HepG2 (cell line): ENCODE data around the gene ZNF185. TPM values are rescaled to one million over a fixed set of nuclear protein-coding genes. Genes with fewer than 3 reads are reported as not detected.

Experiments
- ATAC-seq: fragments of 200-7000 bp; cut with Tn5 transposase; 3 replicates; pipeline ENCODE4 v1.9.1; 2020; ENCODE audit warnings: mild to moderate bottlenecking, moderate library complexity
- BruUV-seq: library from RNA; stranded (reverse); fragments of 400-500 nt; replicated peaks from 2 replicates; lab custom pipeline; 2021; lab: Mats Ljungman, UMichigan
- CTCF ChIA-PET: fragments of 300-600 bp; formaldehyde crosslinking; extraction: SDS; loops from one replicate; lab custom pipeline; 2021; ENCODE audit warnings: low total read pairs, inconsistent platforms, low intra/inter-chr PET ratio; lab: Yijun Ruan, JAX
- POLR2A ChIA-PET: fragments of 350-600 bp; sonication (Branson Sonifier 250); formaldehyde crosslinking; loops from one replicate; lab custom pipeline; 2020; ENCODE audit warnings: antibody characterized with exemption, inconsistent platforms; lab: Yijun Ruan, JAX
- DNase-seq: peaks from one replicate; pipeline ENCODE4 v3.0.0-alpha.2; 2015; ENCODE audit warnings: low spot score
- FAIRE-seq: peaks from 3 replicates; lab custom pipeline; 2011; peaks lifted over from hg19 to GRCh38; lab: Jason Lieb, UNC
- H2AFZ ChIP-seq: one replicate; pipeline ENCODE4 v1.6.1; 2011; ENCODE audit warnings: low read length, inconsistent platforms
- H3K27ac ChIP-seq: fragments of 300-600 bp; 3 replicates; pipeline ENCODE4 v1.8.0; 2011; ENCODE audit warnings: mixed run types, mild to moderate bottlenecking, mixed read lengths, low read length, inconsistent platforms; ENCODE audit not compliant: insufficient read depth; ENCODE audit errors: extremely low read length
- H3K27me3 ChIP-seq, 2 experiments: fragments of 200-600 bp in 1 of 2; 2 replicates in 1 of 2; 3 replicates in 1 of 2; pipeline versions ENCODE4 v1.6.0 to v1.8.0; 2011; ENCODE audit warnings: low read length in 2 of 2, mild to moderate bottlenecking in 2 of 2, moderate library complexity in 2 of 2, inconsistent platforms in 1 of 2; ENCODE audit not compliant: insufficient read depth in 2 of 2, control insufficient read depth in 1 of 2
- H3K36me3 ChIP-seq, 2 experiments: fragments of 200-600 bp in 1 of 2; replicated peaks in 1 of 2; 2 replicates in 1 of 2; 3 replicates in 1 of 2; pipeline versions ENCODE4 v1.5.1 to v1.8.0; 2011; ENCODE audit warnings: low read length in 2 of 2, inconsistent platforms in 1 of 2; ENCODE audit not compliant: insufficient read depth in 2 of 2, control insufficient read depth in 1 of 2
- H3K4me1 ChIP-seq: 2 replicates; pipeline ENCODE4 v1.5.1; 2012; ENCODE audit warnings: low read length, inconsistent platforms; ENCODE audit not compliant: insufficient read depth
- H3K4me2 ChIP-seq: 2 replicates; pipeline ENCODE4 v1.6.0; 2011; ENCODE audit warnings: low read depth, low read length, inconsistent platforms
- H3K4me3 ChIP-seq, 3 experiments: fragments of 200-600 bp in 1 of 3; sonication (generic), shearing (Covaris generic) in 1 of 3; replicated peaks in 1 of 3; 2 replicates each; pipeline ENCODE4 v1.5.1; 2011 to 2016; ENCODE audit warnings: low read length in 3 of 3, inconsistent platforms in 2 of 3, low read depth in 2 of 3, mild to moderate bottlenecking in 2 of 3, control low read depth in 1 of 3, mixed read lengths in 1 of 3; ENCODE audit not compliant: insufficient read depth in 1 of 3
- H3K79me2 ChIP-seq: one replicate; pipeline ENCODE4 v1.6.1; 2011; ENCODE audit warnings: low read length, inconsistent platforms; ENCODE audit not compliant: insufficient read depth
- H3K9ac ChIP-seq: 2 replicates; pipeline ENCODE4 v1.6.0; 2011; ENCODE audit warnings: mild to moderate bottlenecking, low read depth, low read length, inconsistent platforms; ENCODE audit not compliant: insufficient read depth
- H3K9me3 ChIP-seq: 2 replicates; pipeline ENCODE4 v1.5.1; 2012; ENCODE audit warnings: mild to moderate bottlenecking, low read length
- H4K20me1 ChIP-seq: 2 replicates; pipeline ENCODE4 v1.6.0; 2011; ENCODE audit warnings: inconsistent platforms, mild to moderate bottlenecking, low read length, moderate library complexity; ENCODE audit not compliant: insufficient read depth
- CBX2 ChIP-seq, 2 experiments: fragments of 200-600 bp in 1 of 2; sonication (generic); formaldehyde crosslinking in 1 of 2; IDR thresholded peaks; 2 replicates each; pipeline versions ENCODE4 v1.7.0 to v1.8.1; 2018 to 2022; ENCODE audit warnings: low read depth in 2 of 2, low read length in 1 of 2, mild to moderate bottlenecking in 1 of 2, missing genetic modification reagents in 1 of 2
- CREB1 ChIP-seq, 2 experiments: fragments of 450-650 bp in 1 of 2; IDR thresholded peaks; 2 replicates each; pipeline ENCODE4 v1.6.1; 2016 to 2017; ENCODE audit warnings: control low read depth in 1 of 2, mild to moderate bottlenecking in 1 of 2, missing compliant biosample characterization in 1 of 2, missing genetic modification characterization in 1 of 2
- ETV5 ChIP-seq: IDR thresholded peaks from 2 replicates; pipeline ENCODE4 v1.6.1; 2018; ENCODE audit warnings: missing biosample characterization, missing genetic modification reagents, inconsistent platforms, borderline replicate concordance
- FOXO1 ChIP-seq: sonication (generic); formaldehyde crosslinking; IDR thresholded peaks from 2 replicates; pipeline ENCODE4 v1.4.0; 2020; ENCODE audit warnings: missing genetic modification reagents
- KLF6 ChIP-seq: IDR thresholded peaks from 2 replicates; pipeline ENCODE4 v1.8.0; 2016; ENCODE audit warnings: missing biosample characterization, missing genetic modification reagents
- NR3C1 ChIP-seq: sonication (generic); formaldehyde crosslinking; IDR thresholded peaks from 2 replicates; pipeline ENCODE4 v1.4.0; 2020; ENCODE audit warnings: missing genetic modification reagents
- PHF8 ChIP-seq: sonication (generic); formaldehyde crosslinking; IDR thresholded peaks from 2 replicates; pipeline ENCODE4 v1.5.0; 2020; ENCODE audit warnings: missing genetic modification reagents
- RAD51 ChIP-seq: fragments of 450-650 bp; IDR thresholded peaks from 2 replicates; pipeline ENCODE4 v1.6.1; 2016; ENCODE audit warnings: borderline replicate concordance
- SOX5 ChIP-seq: IDR thresholded peaks from 2 replicates; pipeline ENCODE4 v1.6.1; 2016; ENCODE audit warnings: borderline replicate concordance
- ZFP36L2 ChIP-seq: sonication (generic); formaldehyde crosslinking; IDR thresholded peaks from 2 replicates; pipeline ENCODE4 v1.4.0; 2020; ENCODE audit warnings: missing genetic modification reagents
- ZFP37 ChIP-seq: sonication (generic); formaldehyde crosslinking; IDR thresholded peaks from 2 replicates; pipeline ENCODE4 v1.4.0; 2020; ENCODE audit warnings: missing genetic modification reagents, borderline replicate concordance
- ZFP41 ChIP-seq: sonication (generic); formaldehyde crosslinking; IDR thresholded peaks from 2 replicates; pipeline ENCODE4 v1.4.0; 2020; ENCODE audit warnings: mild to moderate bottlenecking, missing genetic modification reagents, borderline replicate concordance
- ZNF619 ChIP-seq: sonication (generic); formaldehyde crosslinking; IDR thresholded peaks from 2 replicates; pipeline ENCODE4 v1.4.0; 2020; ENCODE audit warnings: mild to moderate bottlenecking, missing genetic modification reagents
- WGBS: methylation state at CpG from one replicate; pipeline ENCODE4 v1.1.6; 2017; ENCODE audit warnings: low lambda C conversion rate; 5-methylcytosine and 5-hydroxymethylcytosine counted together
- in situ Hi-C: cut with HindIII; loops from 2 replicates; pipeline ENCODE4 v1.10.0; 2017; ENCODE audit warnings: low pct_unique_long_range_greater_than_20kb; ENCODE audit not compliant: extremely low pct_ligation_motif_present
- intact Hi-C: fragments of 100-400 bp; cut with micrococcal nuclease; formaldehyde crosslinking; loops from one replicate; pipeline ENCODE4 v1.10.0; 2022; ENCODE audit not compliant: unreplicated experiment
- polyA plus RNA-seq, 8 experiments: library from polyadenylated mRNA; depleted of rRNA in 3 of 8; stranded (reverse) in 7 of 8; unstranded in 1 of 8; fragments of >200 nt; fragmentation: Illumina TruSeq in 4 of 8; extraction: Trizol in 4 of 8; gene quantifications; 2 replicates each; pipeline versions ENCODE4 v1.2.1 to v1.2.3, GENCODE V29; 2011 to 2016; ENCODE audit warnings: low read depth in 4 of 8, missing spikeins in 1 of 8, mixed read lengths in 1 of 8; ENCODE audit not compliant: insufficient read depth in 1 of 8
- total RNA-seq, 5 experiments: library from RNA; depleted of rRNA; stranded (reverse); fragments of >200 nt; fragmentation: Illumina TruSeq; extraction: Trizol; gene quantifications; 2 replicates each; pipeline ENCODE4 v1.2.3, GENCODE V29; 2016; ENCODE audit warnings: low read depth in 1 of 5
- TF ChIP-seq, protein P1 (sequence below): IDR thresholded peaks from 2 replicates; pipeline ENCODE4 v1.6.1; 2016; ENCODE audit warnings: missing compliant biosample characterization, missing genetic modification reagents, borderline replicate concordance
- TF ChIP-seq, protein P2 (sequence below): sonication (generic); formaldehyde crosslinking; IDR thresholded peaks from 2 replicates; pipeline ENCODE4 v1.5.0; 2020; ENCODE audit warnings: missing genetic modification reagents
- TF ChIP-seq, protein P3 (sequence below): sonication (generic); formaldehyde crosslinking; IDR thresholded peaks from 2 replicates; pipeline ENCODE4 v1.4.0; 2020; ENCODE audit warnings: mild to moderate bottlenecking, missing genetic modification reagents

Gene ZNF185
- total and polyA plus RNA-seq, 2 of the 13 experiments (the other 11 are each of a cell fraction or from before 2014, with no cell fraction given), result 1.6 to 3.4 TPM

DNA sequence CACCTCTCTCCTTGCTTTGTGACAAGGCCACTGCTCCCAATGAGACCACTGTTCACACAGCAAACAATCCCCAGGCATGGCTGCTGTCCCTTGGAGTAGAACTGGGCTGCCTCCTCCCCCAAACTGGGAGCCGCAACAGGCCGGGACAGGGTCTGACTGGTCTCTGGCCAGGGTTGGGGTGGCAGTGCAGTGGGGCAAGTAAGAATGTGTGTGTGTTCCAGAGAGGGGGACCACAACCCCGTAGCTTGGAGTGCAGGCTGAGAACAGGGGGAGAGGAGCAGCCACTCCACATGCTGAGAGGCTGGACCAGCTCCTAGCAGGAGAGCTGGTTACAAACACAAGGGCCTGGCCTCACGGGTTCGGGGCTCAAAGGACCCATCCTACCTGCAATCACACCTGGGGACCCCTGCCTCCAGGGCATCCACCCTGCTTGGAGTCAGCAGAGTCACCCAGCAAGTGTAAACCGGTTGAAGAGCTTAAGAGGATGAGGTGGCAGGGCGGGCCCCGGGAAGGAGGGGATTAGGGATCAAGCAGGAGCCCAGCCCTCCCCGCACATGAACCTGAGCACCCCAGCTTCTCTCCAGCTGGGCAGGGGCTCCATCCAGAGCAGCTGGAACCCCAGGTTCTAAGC, 3.8 kb upstream of the ZNF185 start:
- no TSS peak for BruUV-seq
- Histone ChIP-seq H3K79me2 (no peaks in the 10 kb centered on the region), H3K4me3 (no peak overlapping the region), H2AFZ (no peak overlapping the region), H3K9ac (no peak overlapping the region), H3K4me2 (no peak overlapping the region), H4K20me1 (no peaks in the 10 kb centered on the region), H3K9me3 (no peaks in the 10 kb centered on the region), H3K27me3 (peaks cover 0 to 12% of the 10 kb centered on the region in 2 experiments; a peak in 3 of 5 replicates), H3K27ac (no peak overlapping the region), H3K36me3 (no peaks in the 10 kb centered on the region), H3K4me1 (no peaks in the 10 kb centered on the region)
- in situ Hi-C loops (no loop called here), intact Hi-C loops (no loop called here)
- POLR2A ChIA-PET, result no interaction called here
- CTCF ChIA-PET, result no interaction called here
- TF ChIP-seq, protein P1, sequence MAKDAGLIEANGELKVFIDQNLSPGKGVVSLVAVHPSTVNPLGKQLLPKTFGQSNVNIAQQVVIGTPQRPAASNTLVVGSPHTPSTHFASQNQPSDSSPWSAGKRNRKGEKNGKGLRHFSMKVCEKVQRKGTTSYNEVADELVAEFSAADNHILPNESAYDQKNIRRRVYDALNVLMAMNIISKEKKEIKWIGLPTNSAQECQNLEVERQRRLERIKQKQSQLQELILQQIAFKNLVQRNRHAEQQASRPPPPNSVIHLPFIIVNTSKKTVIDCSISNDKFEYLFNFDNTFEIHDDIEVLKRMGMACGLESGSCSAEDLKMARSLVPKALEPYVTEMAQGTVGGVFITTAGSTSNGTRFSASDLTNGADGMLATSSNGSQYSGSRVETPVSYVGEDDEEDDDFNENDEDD (CRISPR knock-in tag), result no peak
- TF ChIP-seq, protein P2, sequence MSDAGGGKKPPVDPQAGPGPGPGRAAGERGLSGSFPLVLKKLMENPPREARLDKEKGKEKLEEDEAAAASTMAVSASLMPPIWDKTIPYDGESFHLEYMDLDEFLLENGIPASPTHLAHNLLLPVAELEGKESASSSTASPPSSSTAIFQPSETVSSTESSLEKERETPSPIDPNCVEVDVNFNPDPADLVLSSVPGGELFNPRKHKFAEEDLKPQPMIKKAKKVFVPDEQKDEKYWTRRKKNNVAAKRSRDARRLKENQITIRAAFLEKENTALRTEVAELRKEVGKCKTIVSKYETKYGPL (CRISPR knock-in tag), result no peak
- TF ChIP-seq PHF8 (CRISPR knock-in tag), result no peak
- TF ChIP-seq NR3C1 (CRISPR knock-in tag), result no peak
- no peak for TF ChIP-seq KLF6 (CRISPR knock-in tag)
- TF ChIP-seq ZNF619, result no peak
- no peak for TF ChIP-seq ETV5
- no peak for TF ChIP-seq CREB1 (IDR thresholded peaks at IDR 0.05)
- TF ChIP-seq CREB1 (CRISPR knock-in tag; IDR thresholded peaks at IDR 0.05), result no peak
- no peak for TF ChIP-seq FOXO1 (CRISPR knock-in tag)
- TF ChIP-seq ZFP36L2 (CRISPR knock-in tag), result no peak
- TF ChIP-seq, protein P3, sequence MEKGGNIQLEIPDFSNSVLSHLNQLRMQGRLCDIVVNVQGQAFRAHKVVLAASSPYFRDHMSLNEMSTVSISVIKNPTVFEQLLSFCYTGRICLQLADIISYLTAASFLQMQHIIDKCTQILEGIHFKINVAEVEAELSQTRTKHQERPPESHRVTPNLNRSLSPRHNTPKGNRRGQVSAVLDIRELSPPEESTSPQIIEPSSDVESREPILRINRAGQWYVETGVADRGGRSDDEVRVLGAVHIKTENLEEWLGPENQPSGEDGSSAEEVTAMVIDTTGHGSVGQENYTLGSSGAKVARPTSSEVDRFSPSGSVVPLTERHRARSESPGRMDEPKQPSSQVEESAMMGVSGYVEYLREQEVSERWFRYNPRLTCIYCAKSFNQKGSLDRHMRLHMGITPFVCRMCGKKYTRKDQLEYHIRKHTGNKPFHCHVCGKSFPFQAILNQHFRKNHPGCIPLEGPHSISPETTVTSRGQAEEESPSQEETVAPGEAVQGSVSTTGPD (CRISPR knock-in tag), result no peak
- no peak for TF ChIP-seq RAD51
- no peak for TF ChIP-seq SOX5
- no peak for TF ChIP-seq ZFP41 (CRISPR knock-in tag)
- TF ChIP-seq ZFP37 (CRISPR knock-in tag), result no peak
- no peak for TF ChIP-seq CBX2 (IDR thresholded peaks at IDR 0.05; ENCODE audit: low read depth, low read length)
- TF ChIP-seq CBX2 (CRISPR knock-in tag; IDR thresholded peaks at IDR 0.05; ENCODE audit: low read depth), result no peak
- DNase-seq, result no peak
- ATAC-seq, result no peak
- FAIRE-seq, result no peak
- WGBS, result no CpG with 5 or more reads among the region's 9 CpGs
